Spinal cord (tissue), 10 donors: ENCODE results near the gene EPHA3. TPM values are rescaled to one million over a fixed set of nuclear protein-coding genes. Genes with fewer than 3 reads are reported as not detected.

ENCODE experiments used
- DNase-seq, 6 donors: peaks; one replicate each; pipeline versions ENCODE4 v3.0.0 to v3.0.0-alpha.2; 2013 to 2015; ENCODE audit warnings: low spot score in 6 of 6, low read depth in 4 of 6
- H3K27ac ChIP-seq: one replicate; pipeline ENCODE4 v1.5.1; 2013; ENCODE audit warnings: low read depth, low read length, control low read depth
- H3K27me3 ChIP-seq: one replicate; pipeline ENCODE4 v1.6.1; 2013; ENCODE audit warnings: low read length; ENCODE audit not compliant: control insufficient read depth, insufficient read depth
- H3K36me3 ChIP-seq: one replicate; pipeline ENCODE4 v1.6.1; 2013; ENCODE audit warnings: low read length; ENCODE audit not compliant: control insufficient read depth, insufficient read depth
- H3K4me1 ChIP-seq: one replicate; pipeline ENCODE4 v1.6.1; 2013; ENCODE audit warnings: low read length; ENCODE audit not compliant: control insufficient read depth, insufficient read depth
- H3K4me3 ChIP-seq: one replicate; pipeline ENCODE4 v1.5.1; 2013; ENCODE audit warnings: low read depth, low read length, control low read depth
- H3K9me3 ChIP-seq: one replicate; pipeline ENCODE4 v1.6.1; 2013; ENCODE audit warnings: low read length; ENCODE audit not compliant: control insufficient read depth, insufficient read depth
- WGBS: methylation state at CpG from one replicate; pipeline ENCODE4 v1.1.5; 2013; ENCODE audit warnings: missing lambda C conversion rate; ENCODE audit not compliant: insufficient coverage; 5-methylcytosine and 5-hydroxymethylcytosine counted together
- polyA plus RNA-seq, 2 donors: library from polyadenylated mRNA; unstranded; fragments of 120-200 nt; gene quantifications; one replicate each; pipeline ENCODE4 v1.2.1, GENCODE V29; 2013; ENCODE audit not compliant: insufficient read length in 2 of 2
- total RNA-seq, 2 donors: library from RNA; depleted of rRNA in 1 of 2; stranded (reverse); fragments of 120-200 nt in 1 of 2; fragments of >200 nt in 1 of 2; gene quantifications; one replicate each; pipeline versions ENCODE4 v1.2.3 to v1.2.4, GENCODE V29; 2013 to 2014
- donor health status: healthy.

The EPHA3 gene
- total and polyA plus RNA-seq, 4 donors, result 10.5 to 44.6 (median 28.6) TPM

GRCh38 chr3:89434621-89435380, 327.4 kb downstream of the EPHA3 start:
- DNase-seq, result peak in 5 of 6 donors; percentile 26 to 85 (median 49)
- WGBS, result 20% methylated on average over 1 of the region's 7 CpGs
- no peaks in the 10 kb centered on the region for H3K36me3 ChIP-seq
- peak overlapping the region; percentile 38 for H3K27ac ChIP-seq
- no peak overlapping the region for H3K4me3 ChIP-seq
- no peaks in the 10 kb centered on the region for H3K27me3 ChIP-seq
- no peaks in the 10 kb centered on the region for H3K9me3 ChIP-seq
- H3K4me1 ChIP-seq, result peaks cover 4% of the 10 kb centered on the region

DNA sequence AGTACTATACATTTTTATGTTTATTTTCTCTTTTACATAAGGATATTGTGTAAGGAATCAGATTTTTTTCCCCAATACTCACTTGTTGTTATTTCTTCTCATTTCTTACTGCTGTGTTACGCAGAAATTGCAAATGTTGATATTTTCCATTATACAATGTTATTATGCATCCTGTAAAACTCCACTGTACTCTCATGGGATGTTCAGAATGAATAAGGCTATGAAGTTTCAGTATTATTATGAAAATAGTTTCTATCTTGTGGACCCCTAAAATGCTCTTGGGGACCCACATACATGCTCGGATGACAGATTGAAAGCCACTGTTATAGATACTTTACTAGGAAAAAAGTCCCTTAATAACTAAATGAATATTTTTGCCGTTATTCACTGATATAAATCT, 329.4 kb downstream of the EPHA3 start:
- no CpG with 5 or more reads among the region's 3 CpGs for WGBS

DNA sequence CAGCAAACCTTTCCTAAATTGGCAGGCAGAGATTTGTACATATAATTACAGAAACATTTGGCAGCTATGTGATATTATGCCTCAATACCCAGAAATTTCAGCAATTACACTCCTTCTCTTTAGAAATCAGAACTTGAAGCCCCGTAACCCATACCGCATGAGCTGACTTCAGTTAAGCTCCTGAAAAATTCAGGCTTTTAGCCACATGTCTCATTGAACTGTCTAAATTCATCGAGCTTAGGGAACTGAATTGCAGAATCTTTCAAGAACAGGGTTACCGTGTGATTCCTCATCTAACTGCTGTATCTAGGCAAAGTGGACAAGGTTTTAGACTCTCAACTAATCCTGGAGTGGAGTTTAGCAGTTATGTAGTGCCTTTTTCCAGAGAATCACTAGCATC, 333.0 kb downstream of the EPHA3 start:
- Histone ChIP-seq H3K4me1 (no peaks in the 10 kb centered on the region), H3K27ac (no peak overlapping the region), H3K9me3 (no peaks in the 10 kb centered on the region), H3K36me3 (no peaks in the 10 kb centered on the region), H3K4me3 (no peak overlapping the region), H3K27me3 (no peaks in the 10 kb centered on the region)
- WGBS, result 92% methylated on average over 2 of the region's 4 CpGs
- no peak for DNase-seq

More for the DNA sequence above, 329.4 kb downstream of the EPHA3 start:
- DNase-seq, result no peak
- no peaks in the 10 kb centered on the region for H3K36me3 ChIP-seq
- no peaks in the 10 kb centered on the region for H3K9me3 ChIP-seq
- H3K27ac ChIP-seq, result no peak overlapping the region
- peaks cover 4% of the 10 kb centered on the region for H3K4me1 ChIP-seq
- no peak overlapping the region for H3K4me3 ChIP-seq
- H3K27me3 ChIP-seq, result no peaks in the 10 kb centered on the region

DNA sequence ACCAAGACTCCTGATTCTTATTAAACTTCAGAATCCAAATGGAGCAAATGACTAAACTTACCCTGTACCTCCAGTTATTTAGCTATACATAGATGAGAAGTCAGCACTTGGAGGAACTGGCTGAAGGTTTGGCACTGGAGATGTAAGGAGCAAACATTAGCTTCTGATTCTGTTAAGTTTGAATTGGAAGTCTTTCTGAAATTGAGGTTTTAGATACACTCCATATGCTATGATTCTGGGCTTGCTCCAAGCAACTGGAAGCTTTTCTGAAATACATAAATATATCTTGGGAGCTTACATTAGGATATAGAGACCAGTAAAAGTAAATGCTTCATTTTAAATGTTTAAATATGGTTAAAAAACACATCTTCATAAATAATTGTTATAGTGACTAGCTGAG, 333.7 kb downstream of the EPHA3 start:
- Histone ChIP-seq H3K27me3 (no peaks in the 10 kb centered on the region), H3K36me3 (no peaks in the 10 kb centered on the region), H3K27ac (no peak overlapping the region), H3K9me3 (no peaks in the 10 kb centered on the region), H3K4me3 (no peak overlapping the region), H3K4me1 (no peaks in the 10 kb centered on the region)
- DNase-seq, result peak in 1 of 6 donors; percentile 49

DNA sequence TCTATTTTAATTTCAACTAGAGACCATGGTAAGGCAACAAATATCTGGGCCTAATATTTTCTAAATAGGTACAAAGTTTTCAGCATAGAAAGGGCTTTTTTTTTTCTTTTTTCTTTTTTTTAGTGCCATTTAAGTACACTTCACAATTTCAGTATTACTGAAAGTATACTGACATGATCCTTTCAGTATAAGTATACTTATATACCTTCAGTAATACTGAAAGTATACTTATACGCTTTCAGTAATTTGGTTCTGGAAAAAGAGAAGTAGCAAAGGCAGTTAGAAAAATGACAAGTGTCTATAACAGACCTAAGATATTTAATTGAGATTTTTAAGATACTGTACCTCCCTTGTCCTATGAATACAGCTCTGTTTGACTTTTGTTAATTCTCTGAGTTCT, 339.2 kb downstream of the EPHA3 start:
- Histone ChIP-seq H3K4me1 (no peaks in the 10 kb centered on the region), H3K9me3 (no peaks in the 10 kb centered on the region), H3K4me3 (no peak overlapping the region), H3K36me3 (no peaks in the 10 kb centered on the region), H3K27ac (no peak overlapping the region), H3K27me3 (no peaks in the 10 kb centered on the region)
- no CpG with 5 or more reads among the region's 1 CpG for WGBS
- no peak for DNase-seq

DNA sequence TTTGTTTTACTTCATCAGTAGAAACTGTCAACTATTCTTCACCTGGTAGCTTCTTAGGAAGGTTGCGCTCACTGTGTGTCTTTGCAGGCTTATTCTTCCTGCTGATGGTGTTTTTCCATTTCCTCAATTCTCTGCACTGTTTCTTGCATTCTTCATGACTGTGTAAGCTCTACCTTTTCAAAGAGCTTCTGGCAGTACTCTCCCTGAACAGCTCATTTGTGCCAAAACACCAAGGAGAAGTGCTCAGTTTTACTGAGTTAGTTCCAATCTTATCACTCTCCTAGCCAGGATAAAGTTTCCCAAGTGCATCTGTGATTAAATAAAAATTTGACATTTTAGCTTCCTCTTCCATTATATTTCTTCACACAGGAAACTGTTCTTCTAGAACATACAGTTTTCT, 339.8 kb downstream of the EPHA3 start:
- Histone ChIP-seq H3K27me3 (no peaks in the 10 kb centered on the region), H3K4me1 (no peaks in the 10 kb centered on the region), H3K9me3 (no peaks in the 10 kb centered on the region), H3K27ac (no peak overlapping the region), H3K4me3 (no peak overlapping the region), H3K36me3 (no peaks in the 10 kb centered on the region)
- DNase-seq, result peak in 1 of 6 donors; percentile 33
- WGBS, result 100% methylated on average over 1 of the region's 1 CpG

DNA sequence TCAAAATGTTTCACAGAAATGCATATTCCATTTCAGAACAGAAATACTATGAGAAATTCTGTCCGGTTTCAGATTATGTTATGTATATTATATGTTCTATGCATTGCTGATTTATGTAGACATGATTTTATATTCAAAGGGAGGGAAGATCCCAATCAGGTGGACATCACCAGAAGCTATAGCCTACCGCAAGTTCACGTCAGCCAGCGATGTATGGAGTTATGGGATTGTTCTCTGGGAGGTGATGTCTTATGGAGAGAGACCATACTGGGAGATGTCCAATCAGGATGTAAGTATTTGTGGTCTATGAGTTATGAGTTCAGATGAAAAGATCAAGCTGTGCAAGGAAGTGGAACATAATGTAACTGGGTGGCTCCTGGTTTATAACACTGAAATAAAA, 341.7 kb downstream of the EPHA3 start:
- Histone ChIP-seq H3K9me3 (no peaks in the 10 kb centered on the region), H3K27ac (no peak overlapping the region), H3K36me3 (no peaks in the 10 kb centered on the region), H3K4me1 (no peaks in the 10 kb centered on the region), H3K4me3 (no peak overlapping the region), H3K27me3 (no peaks in the 10 kb centered on the region)
- no peak for DNase-seq
- 97% methylated on average over 3 of the region's 4 CpGs for WGBS

DNA sequence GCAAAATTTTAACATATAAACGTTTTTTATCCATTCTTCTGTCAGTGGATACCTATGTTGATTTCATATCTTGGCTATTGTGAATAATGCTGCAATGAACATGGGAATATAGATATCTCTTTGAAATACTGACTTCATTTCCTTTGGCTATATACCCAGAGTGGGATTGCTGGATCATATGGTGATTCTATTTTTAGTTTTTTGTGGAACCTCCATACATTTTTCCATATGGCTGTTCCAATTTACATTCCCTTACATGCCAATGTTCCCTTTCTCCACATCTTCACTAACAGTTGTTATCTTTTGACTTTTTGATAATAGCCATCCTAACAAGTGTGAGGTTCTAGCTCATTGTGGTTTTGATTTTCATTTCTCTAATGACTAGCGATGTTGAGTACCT, 344.6 kb downstream of the EPHA3 start:
- no peaks in the 10 kb centered on the region for H3K27me3 ChIP-seq
- H3K4me1 ChIP-seq, result no peaks in the 10 kb centered on the region
- no peak overlapping the region for H3K4me3 ChIP-seq
- DNase-seq, result peak in 1 of 6 donors; percentile 62
- no peaks in the 10 kb centered on the region for H3K36me3 ChIP-seq
- no peak overlapping the region for H3K27ac ChIP-seq
- H3K9me3 ChIP-seq, result no peaks in the 10 kb centered on the region
- WGBS, result no CpG with 5 or more reads among the region's 2 CpGs

- Histone ChIP-seq H3K4me1 (no peaks in the 10 kb centered on the region), H3K36me3 (no peaks in the 10 kb centered on the region), H3K9me3 (no peaks in the 10 kb centered on the region), H3K4me3 (no peak overlapping the region), H3K27me3 (no peaks in the 10 kb centered on the region), H3K27ac (no peak overlapping the region)
- WGBS, result no CpG with 5 or more reads among the region's 2 CpGs
- no peak for DNase-seq
Measured at GRCh38 chr3:89455240-89455639, 347.8 kb downstream of the EPHA3 start.

DNA sequence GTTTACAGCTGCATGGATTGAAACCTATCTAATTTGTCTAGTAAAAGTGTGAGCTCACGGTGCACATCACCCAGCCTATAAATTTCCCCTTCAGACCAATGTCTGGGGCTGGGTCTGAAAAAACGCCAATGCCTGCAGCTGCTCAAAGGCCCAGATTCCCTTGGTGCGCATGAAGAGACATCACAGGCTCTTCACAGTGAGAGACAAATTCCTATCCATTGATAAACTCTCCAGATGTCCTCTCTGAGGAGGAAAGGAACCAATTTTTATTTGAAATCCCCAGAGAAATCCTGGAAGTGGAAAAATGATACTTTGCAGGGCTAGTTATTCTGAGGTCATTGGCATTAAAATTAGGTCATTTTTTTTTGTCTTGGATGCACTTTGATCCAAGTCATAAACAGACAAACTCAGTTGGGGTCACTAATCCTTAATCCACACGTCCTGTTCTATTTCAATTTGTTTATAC, 360.5 kb downstream of the EPHA3 start:
- Histone ChIP-seq H3K27ac (no peak overlapping the region), H3K36me3 (no peaks in the 10 kb centered on the region), H3K27me3 (no peaks in the 10 kb centered on the region), H3K9me3 (no peaks in the 10 kb centered on the region), H3K4me3 (no peak overlapping the region), H3K4me1 (no peaks in the 10 kb centered on the region)
- 17% methylated on average over 1 of the region's 4 CpGs for WGBS
- DNase-seq, result peak in 2 of 6 donors; percentile 20 to 37
